Eye (tissue), 1 donor: ENCODE results near the gene ZNF831.

Experiments
- DNase-seq: peaks from one replicate; pipeline ENCODE4 v3.0.0-alpha.2; 2015

The ZNF831 gene

DNA sequence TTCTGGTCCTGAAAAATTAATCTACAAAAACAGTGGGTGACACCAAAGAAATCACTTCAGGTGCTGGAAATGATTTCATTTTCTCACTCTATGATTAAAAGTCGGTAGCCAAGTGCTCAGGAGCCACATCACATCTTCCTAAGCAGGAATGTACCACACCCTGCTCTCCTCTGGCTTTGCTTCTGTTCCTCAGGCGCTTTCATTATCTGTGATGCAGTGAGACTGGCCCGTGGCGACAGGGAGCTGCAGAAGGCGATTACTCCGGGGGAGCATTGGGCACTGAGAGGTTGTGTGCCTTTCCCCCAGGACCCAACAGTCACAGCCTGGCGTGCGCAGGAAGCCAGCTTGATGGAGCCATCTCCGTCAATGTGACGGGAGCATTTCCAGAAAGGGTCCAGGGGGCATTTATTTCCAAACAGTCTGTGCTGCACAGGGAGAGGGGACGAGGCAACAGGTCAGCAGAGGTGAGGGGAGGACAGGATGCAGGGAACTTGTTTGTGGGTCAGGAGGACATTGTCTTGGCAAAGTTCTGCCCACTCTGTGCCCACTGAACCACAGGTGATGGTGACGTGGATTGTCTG, 5.6 kb upstream of the ZNF831 start:
- no peak for DNase-seq

DNA sequence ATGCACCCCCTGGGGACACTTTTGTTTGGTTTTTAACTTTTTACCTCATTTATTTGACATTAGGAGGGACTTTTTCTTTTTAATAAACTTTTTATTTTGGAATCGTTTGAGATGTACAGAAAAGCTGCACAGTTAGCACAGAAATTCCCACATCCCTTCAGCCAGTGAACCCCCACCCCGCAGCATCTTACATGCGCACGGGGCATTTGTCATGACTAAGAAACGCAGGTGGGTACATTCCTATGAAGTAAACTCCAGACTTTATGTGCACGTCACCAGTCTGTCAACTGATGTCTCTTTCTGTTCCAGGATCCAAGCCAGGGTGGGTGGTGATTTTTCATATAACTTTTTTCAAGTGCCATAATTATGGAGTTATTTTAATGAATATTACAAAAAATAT, 4.9 kb upstream of the ZNF831 start:
- DNase-seq, result no peak

DNA sequence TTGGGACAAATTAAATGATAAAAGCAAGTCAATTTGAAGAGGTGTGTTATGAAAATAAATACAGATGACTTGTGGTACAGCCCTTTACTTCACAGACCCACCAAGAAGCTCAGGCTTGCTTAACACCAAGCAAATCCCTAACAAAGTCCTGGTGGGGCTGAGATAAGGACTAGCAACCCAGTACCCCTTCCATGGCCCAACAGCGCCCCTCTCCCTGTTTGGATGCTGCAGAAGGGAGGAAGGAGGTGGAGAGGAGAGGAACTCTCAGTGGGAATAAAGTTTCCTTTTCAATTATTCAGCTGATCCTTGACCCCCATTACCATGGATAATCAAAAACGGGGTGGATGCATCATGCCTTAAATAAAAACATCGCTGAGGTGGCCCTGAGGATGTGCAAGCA, 4.5 kb upstream of the ZNF831 start:
- DNase-seq, result no peak

DNA sequence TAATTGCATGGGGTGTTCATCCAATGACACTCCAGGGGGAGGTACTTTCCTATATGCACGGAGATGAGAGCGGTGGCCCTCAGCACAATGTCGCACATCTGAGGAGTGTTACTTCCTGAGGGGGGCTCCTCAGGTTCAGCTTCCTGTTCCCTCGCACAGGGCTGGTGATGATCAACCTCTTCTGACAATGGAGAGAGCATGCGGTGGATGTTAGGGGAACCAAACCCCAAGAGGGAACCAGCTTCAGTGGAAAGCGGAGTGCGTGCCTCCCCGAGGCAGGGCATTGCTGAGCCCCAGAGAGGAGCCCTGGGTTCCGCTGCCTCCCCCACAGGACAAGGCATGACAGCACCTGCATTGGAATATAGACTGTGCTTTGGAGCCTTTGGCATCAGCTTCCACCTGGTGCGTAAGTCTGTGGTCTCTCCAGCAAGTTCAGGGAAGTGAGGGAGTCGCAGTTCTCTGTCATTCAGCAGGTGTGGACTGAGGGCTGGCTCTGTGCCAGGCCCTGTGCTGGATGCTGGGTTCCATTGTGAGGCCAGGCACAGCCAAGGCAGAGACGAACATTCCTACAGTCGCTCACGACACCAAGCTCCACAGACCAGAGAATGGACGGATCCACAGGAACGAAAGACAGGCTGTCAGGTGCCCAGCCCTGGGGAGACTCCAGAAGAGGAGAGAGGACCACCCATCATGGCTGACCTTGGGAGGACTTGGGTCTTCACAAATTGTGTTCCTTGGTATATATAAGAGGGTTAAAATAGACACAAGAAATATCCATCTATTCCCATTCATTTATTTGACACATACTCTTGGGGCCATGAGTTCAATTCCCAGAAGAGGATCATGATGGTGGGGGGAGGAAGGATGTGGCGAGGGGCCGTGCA, 3.9 kb upstream of the ZNF831 start:
- no peak for DNase-seq

DNA sequence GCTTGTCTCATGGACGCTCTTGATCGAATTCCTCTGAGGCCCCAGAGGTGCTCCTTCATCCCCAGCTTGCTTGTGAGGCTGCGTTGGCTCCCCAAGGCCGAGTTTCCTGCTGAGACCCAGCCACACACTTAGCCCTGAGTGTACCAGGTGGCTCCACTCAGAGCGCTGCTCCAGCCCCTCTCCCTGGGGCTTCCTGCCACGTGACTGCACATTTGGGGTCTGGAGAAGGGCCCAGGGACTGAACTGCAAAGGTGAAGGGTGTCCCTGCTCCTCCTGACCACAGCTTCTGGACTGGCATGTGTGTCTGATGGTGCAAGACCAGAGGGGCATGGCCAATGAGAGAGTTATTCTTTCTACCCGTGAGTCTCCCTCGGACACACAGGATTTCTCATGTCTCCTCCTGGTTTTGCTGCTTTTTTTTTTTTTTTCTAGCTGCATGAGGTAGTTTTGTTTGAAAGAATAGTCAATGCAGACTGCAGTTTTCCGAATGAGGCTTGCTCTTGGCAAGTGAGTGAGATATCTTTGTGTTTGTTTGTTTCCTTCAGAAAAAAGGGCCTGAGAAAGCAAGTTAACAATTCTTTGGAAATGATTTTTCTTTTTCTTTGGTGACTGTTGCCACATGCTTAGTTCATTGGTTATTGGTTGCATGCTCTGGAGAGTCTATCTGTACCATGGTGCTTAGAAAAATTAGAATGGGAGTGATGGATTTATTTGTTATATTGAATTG, 3.1 kb upstream of the ZNF831 start:
- no peak for DNase-seq

DNA sequence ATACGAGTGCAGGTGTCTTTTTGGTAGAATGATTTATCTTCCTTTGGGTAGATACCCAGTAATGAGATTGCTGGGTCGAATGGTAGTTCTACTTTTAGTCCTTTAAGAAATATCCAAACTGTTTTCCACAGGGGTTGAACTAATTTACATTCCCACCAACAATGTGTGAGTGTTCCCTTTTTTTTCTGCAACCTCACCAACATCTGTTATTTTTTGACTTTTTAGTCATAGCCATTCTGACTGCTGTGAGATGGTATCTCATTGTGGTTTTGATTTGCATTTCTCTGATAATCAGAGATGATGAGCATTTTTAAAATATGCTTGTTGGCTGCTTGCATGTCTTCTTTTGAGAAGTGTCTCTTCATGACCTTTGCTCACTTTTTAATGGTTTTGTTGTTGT, 1.9 kb upstream of the ZNF831 start:
- DNase-seq, result no peak

DNA sequence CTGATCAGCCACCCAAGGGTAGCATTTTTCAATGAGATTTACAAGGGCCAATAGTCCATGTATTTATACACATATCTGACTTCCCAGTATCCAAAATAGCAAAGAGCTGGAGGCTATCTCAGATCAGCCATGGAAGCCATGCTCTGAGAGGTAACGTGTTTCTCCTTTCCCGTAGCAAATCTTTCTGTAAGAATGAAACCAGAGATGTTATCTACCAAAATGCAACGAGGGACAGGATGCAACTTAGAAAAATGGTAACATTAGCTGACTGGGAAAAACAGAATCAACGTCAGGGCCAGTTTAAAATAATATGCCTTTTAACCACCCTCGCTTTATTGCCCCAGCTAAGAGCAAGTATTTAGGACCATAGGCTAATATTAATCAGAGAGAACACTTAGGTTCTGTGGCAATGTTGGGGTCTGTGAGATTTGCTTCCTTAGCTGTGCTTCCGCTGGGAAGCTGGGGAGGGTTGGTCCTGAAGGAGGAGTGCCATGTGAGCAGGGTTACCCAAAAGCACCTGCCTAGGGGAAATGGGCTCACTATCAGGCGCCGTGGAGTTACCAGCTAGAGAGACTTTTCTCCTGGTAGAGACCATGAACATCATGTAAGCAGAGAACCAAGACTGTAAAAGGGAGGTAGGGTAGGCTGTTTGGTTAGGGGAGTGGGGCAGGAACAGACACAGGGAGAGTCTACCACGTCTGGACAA, 1.2 kb downstream of the ZNF831 start:
- DNase-seq, result no peak

DNA sequence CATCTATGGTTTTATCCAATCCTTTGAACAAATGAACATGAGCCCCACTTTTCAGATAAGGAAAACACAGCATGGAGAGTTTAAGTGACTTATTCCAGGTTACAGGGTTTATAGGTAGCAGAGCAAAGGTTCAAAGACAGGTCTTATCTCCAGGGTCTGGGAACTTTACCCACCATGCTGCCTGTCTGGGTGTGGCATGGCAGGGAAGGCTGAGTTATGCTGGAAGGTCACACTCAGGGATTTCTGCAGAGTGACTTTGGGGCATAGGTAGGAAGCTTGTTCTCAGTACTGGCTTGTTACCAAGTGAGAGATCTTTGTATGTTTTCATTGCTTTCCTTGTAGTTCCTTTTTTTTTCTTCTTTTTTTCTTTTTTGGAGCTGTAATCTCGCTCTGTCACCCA, 1.8 kb downstream of the ZNF831 start:
- DNase-seq, result no peak

DNA sequence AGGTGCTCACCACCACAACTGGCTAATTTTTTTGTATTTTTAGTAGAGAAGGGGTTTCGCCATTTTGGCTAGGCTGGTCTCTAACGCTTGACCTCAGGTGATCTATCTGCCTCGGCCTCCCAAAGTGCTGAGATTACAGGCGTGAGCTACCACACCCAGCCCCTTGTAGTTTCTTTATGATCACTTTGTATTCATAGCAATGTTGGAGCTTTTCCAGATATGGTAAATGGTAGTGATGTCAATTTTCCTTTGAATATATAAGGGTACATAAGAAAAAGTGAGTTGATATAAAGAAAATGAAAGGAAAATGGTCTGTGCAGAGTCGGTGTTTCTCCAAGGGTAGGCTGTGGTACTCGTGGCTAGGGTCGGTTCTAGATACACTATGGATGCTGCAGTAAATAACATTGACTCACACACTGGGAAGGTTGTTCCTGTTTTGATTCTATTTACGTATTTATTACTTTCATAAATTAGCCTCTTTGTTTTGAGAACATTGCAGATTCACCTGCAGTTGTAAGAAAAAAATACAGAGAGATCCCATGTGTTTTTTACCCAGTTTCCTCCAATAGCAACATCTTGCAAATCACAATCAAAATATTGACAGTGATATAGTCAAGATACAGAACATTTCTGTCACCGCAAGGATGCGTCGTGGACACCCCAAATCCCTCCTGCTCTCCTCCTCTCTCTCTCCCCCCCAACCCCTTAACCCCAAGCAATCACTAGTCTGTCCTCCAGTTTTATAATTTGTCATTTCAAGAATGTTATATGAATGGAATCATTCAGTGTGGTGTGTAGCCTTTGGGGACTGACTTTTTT, 2.5 kb downstream of the ZNF831 start:
- DNase-seq, result no peak

DNA sequence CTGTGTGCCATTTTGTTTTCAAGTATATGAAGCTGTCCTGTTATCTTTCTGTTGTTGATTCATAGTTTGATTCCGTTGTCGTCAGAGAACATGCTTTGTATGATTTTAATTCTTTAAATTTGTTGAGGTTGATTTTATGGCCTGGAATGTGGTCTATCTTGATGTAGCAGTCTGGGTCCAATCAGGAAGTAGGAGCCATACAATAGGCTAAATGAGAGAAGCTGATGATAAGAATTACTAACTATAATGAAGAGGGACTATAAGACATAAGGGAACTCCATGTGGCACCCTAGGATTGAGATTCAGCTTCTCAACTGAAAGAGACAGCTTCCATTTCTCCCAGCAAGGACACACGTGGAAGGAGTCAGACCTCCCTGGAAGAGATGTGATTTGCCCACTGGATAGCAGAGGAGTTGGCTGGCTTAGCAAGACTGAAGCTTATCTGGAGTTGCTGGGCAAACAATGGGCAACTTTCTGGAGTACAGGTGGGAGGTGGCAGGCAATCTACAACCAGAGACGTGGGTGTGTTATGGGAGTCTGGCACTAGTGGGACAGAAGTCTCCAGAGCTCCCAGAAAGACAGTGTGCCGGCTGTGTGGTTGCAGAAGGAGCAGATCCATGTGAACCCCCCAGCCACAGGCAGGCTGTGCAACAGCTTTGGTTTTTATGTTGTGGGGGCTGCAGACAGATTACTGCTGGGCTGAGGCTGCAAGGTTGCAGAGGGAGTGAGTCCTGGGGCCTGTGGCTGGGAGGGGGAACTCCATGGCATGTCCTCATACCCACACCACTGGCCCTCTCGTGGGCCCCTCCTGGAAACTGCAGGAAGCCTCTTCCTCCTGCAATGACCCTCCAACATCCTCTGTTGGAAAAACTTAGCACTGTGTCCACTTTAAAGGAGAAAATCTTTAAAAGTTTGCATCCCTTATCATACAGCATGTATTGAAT, 7.1 kb downstream of the ZNF831 start:
- no peak for DNase-seq

DNA sequence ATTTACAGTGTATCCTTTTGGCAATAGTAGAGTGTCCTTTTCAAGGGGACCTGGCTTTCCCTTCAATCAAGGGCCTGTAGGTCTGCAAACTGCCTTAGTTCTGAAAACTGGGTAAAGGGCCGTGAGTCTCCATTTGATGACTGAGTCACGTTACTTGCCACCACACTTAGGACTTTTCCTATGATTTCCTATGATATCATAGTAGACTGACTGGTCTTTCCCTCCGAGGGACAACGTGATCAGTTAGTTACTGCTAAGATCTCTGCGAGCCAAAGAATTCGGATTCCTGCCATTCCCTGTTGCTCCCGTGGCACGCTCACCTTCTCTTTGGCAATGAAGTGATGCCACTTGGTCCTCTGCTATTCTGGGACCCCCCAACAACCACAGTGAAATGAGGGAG, 8.4 kb downstream of the ZNF831 start:
- no peak for DNase-seq

DNA sequence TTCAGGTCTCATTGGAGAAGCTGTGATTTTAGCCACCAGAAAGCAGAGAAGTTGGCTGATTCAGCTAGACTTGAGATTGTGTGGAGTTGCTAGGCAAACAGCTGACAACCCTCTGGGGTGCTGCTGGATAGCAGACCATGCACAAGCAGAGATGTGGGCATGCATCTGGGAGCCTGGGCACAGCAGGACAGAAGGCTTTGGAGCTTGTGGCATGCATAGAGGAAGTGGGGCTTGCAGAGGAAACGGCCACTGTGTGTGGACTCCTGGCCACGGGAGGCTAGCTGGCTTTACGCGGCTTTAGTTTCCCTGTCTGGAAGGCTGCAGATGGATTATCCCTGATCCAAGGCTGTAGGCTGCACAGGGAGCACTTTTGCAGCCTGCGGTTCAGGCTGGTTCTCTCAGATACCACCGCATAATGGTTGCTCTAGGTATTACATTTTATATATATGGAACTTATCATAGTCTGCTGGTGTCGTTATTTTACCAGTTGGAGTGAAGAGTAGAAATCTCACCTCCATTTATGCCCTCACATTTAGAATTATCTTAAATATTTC, 10.4 kb downstream of the ZNF831 start:
- DNase-seq, result no peak

DNA sequence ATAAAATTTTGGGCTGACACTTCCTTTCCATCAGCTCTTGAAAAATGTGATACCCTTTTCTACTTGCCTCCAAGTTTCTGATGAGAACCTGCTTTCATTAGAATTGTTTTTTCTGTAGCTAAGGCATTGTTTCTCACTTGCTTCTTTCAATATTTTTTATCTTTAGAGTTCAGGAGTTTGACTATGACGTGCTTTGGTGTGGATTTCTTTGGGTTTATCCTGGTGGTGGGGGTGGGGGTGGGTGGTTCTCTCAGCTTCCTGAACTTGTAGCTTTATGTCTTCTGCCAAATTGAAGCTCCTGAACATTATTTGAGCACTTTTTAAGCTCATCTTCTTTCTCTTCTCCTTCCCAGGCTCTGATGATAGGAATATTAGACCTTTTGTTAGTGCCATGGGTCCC, 11.4 kb downstream of the ZNF831 start:
- no peak for DNase-seq

DNA sequence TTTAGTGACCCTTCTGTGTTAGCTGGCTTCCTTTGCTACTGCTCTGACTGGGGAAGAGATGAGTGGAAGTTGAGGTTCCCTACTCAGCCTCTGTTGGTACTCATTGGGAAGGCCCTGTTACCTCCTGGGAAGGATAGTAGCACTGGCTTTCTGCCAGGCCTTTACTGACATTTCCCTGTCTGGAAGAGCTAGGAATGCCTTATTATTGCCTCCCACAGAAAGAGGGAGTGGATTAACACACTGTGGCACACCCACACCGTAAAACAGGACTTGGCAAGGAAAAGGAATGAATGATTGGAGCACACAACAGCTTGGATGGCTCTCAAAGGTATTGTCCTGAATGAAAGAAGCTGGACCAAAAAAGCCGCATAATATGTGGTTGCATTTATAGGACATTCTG, 12.2 kb downstream of the ZNF831 start:
- no peak for DNase-seq

DNA sequence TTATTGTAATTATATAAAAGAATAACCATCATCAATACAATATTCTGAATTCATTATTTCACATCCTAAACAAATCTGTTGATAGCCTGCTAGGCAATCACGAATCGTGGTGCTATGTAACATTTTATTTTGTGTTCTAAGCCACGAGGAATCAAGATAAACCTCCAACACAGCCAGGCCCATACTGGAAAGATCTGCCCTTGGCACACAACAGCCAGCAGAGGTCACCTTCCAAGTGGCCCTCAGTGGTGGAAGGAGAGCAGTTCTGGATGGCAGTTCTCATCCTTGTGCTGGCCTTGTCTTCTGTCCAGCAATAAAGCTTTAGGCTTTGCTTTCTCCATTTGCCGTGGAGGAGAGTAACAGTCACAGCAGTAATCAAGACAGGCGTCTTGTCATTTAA, 13.2 kb downstream of the ZNF831 start:
- DNase-seq, result no peak

DNA sequence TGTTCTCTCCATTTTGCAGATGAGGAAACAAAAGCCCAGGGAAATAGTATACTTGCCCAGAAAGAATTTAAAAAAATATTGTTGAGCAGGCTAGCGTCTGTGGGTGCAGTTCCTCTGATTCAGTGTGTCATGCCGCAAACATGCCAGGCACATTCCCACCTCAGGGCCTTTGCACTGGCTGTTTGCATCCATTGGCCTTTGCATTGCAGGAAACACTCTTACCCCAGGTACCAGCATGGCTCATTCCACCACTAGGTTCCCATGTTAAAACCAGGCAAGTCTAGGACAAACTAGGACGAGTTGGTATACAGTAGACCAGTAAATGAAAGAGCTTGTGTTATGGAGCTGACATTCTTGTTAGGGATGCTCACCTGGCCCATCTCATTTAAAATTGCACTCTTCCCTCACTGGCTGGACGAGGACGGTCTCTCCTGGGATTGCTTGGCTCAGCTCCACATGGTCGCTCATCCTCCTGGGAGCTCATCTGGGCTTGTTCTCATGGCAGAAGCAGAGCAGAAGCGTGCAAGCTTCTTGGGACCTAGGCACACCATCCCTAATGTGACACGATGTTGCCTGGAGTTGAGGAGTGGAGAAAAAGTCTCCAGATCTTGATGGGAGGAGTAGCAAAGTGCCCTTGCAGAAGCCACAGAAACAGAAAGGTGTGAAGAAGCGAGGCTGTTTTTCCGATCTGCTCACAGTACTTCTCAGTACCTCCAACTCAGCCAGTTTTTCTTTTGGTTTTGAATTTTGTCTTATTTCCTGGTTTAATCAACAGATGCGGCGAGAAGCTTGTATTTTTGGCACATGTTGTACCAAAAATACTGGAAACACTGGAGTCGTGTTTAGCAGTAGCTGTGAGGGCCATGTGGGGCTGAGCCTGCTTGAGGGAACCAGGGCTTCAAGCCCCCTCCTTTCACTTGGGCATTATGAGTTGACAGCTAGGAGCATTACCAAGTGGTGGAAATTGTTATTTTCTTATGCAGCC, 13.9 kb downstream of the ZNF831 start:
- no peak for DNase-seq

DNA sequence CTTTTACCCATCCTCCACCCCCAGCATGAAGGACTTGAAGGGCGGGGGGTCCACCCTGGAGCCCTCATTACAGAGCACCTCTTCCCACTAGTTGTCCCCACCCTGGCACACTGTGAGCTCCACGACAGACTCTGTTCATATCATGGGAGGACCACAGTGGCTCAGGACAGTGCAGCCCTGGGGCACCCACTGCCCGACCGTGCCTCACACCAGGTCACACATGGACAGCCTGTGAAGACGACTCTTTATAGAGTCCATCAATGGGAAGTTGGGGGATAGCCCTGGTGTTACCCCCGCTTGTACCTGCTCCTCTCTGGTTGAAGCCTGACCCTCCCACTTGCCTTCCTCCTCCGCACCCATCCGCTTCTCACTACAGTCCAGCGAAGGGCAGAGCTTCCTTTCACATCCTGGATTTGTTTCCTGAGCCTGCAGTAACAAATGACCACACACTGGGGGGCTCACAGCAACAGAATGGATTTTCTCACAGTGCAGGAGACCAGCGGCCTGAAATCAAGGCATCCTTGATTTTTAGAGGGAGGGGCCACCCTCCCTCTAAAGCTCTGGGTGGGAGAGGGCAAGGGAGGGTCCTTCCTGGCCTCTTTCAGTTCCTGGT, 15.5 kb downstream of the ZNF831 start:
- DNase-seq, result no peak

DNA sequence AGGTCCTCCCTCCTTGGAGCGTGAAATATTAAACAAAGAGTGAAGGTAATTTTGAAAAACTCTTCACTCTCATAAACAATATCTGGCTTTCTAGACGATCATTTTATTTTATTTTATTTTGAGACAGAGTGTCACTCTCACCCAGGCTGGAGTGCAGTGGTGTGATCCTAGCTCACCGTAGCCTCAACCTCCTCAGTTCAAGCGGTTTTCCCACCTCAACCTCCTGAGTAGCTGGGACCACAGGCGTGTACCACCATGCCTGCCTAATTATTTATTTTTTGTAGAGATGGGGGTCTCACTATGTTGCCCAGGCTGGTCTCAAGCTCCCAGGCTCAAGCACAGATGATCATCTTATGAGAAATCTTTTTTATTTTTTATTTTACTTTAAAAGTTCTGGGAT, 16.4 kb downstream of the ZNF831 start:
- DNase-seq, result no peak

DNA sequence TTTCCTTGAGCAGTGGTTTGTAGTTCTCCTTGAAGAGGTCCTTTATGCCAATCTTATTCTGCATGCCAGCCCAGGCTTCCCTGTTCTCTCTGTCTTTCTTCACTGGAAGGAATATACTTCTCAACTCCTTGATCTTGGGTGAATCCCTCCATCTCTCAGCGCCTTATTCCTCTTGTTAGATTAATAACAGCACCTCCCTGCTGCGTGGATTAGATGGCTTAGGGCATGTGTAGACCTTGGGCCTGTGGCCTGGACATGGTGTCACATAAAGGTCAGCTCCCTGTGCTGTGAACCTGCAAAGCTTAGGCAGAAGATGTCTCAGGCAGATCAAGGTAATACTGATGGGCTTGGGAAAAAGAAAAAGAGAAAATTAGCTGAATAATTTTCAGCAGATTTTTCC, 18.3 kb downstream of the ZNF831 start:
- no peak for DNase-seq
